GM20000 (cell line): ENCODE results near the gene ZNF512B.

ENCODE experiments used
- DNase-seq: peaks from one replicate; pipeline ENCODE4 v3.0.0; 2012; ENCODE audit warnings: low spot score
- TF ChIP-seq, protein P1 (sequence below): IDR thresholded peaks from 2 replicates; pipeline ENCODE4 v1.5.1; 2012; ENCODE audit warnings: mild to moderate bottlenecking, control low read depth; ENCODE audit errors: extremely low read depth, missing control alignments

The ZNF512B gene

DNA sequence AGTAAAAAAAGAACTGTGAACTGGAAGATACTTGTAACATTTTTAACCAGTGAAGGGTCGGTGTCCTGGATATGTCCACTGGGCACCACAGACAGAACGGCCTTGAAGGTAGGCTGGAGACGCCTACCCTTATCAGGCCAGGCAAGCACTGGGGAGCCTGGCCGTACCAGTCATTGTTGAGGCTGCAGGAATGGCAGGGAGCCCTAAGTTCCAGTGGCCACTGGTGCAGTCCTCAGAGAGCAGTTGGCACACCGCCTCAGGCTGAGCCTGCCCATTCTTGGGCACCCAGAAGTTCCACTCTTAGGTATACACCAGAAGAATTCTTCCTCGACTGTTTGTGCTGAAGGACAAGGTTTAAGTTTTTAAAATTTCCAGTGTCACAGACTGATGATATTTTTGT is 54.3 kb downstream of the ZNF512B start:
- TF ChIP-seq, protein P1, sequence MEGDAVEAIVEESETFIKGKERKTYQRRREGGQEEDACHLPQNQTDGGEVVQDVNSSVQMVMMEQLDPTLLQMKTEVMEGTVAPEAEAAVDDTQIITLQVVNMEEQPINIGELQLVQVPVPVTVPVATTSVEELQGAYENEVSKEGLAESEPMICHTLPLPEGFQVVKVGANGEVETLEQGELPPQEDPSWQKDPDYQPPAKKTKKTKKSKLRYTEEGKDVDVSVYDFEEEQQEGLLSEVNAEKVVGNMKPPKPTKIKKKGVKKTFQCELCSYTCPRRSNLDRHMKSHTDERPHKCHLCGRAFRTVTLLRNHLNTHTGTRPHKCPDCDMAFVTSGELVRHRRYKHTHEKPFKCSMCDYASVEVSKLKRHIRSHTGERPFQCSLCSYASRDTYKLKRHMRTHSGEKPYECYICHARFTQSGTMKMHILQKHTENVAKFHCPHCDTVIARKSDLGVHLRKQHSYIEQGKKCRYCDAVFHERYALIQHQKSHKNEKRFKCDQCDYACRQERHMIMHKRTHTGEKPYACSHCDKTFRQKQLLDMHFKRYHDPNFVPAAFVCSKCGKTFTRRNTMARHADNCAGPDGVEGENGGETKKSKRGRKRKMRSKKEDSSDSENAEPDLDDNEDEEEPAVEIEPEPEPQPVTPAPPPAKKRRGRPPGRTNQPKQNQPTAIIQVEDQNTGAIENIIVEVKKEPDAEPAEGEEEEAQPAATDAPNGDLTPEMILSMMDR, result no peak

DNA sequence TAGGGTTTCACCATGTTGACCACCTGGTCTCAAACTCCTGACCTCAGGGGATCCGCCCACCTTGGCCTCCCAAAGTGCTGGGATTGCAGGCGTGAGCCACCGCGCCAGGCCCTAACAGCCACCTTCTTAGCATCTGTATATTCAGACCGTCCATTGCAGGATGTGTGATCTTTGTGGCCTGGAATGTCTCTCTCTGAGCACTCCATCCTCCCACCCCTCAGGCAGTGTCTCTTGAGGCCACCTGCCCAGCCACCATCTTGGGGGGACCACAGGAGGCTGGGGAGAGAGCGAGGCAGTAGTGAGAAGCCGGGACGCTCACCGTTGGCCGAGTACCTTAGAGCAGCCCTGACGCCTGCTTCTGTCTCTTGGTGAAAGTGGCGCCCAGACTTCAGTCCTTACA is 56.0 kb downstream of the ZNF512B start:
- no peak for DNase-seq
- TF ChIP-seq, protein P1, result no peak

More for the DNA sequence above, 54.3 kb downstream of the ZNF512B start:
- DNase-seq, result no peak

DNA sequence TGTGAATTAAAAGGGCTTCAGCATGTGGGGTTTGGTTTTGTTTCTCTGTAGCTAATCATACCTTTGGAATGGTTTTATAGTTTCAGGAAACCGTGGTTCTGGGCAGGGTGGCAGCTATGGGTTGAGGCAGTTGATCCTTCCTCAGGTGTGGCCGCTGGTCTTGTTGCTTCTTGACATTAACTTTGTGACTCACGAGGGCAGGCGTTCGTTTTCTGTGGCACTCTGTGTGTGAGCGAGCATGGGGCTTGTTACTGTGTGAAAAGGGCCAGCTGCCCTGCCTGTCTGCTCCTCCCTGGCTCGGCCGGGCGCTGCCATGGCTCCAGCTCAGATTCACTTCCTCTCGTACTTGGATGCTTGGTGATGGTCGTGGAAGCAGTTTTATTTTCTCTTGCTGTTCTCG is 58.6 kb downstream of the ZNF512B start:
- no peak for DNase-seq
- TF ChIP-seq, protein P1, result no peak

DNA sequence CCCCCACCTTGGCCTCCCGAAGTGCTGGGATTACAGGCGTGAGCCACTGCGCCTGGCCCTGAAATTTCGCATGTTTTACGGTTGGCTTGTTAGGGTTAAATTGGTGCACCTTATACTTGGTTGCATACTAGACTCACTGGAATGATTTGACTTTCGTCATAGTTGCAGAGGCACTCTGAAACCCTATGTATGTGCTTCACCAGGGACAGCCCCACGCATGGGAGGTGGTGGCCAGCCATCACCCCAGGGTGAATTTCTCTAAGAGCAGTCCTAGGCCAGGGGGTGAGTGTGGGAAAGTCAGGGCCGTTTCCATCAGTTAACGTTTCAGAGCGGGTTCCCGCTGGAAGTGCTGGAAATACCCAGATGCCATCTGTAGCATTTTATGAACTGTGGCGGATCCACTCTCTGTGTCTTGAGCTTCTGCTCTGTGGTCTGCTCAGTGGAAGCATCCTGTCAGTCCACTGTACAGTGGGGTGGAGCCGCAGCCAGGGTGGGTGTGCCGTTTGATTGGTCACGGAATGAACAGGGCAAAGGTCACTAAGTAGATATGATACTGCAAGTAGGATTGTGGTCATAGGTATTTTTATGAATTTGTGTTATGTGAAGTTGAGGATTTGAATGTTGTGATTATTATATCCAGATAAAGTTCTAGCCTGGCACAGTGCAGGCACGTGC is 61.6 kb downstream of the ZNF512B start:
- DNase-seq, result no peak
- TF ChIP-seq, protein P1, result no peak
